ENCODE data around the gene ATP5MC3. TPM values are rescaled to one million over a fixed set of nuclear protein-coding genes. Genes with fewer than 3 reads are reported as not detected.

The ATP5MC3 gene
- total and polyA plus RNA-seq, 10 of the 15 experiments (the other 5 are each of a cell fraction or from before 2014, with no cell fraction given): 308 to 1,196 (median 550) TPM

GRCh38 chr2:175158894-175159293 lies 22.6 kb downstream of the ATP5MC3 start (continued):
- TF ChIP-seq BHLHE40 (IDR thresholded peaks at IDR 0.05; ENCODE audit: borderline replicate concordance in 1 of 2, low read depth in 2 of 2, low read length in 1 of 2) (no peak), ZBTB11 (CRISPR knock-in tag; IDR thresholded peaks at IDR 0.05) (no peak), NR2C1 (IDR thresholded peaks at IDR 0.05) (no peak), YBX1 (IDR thresholded peaks at IDR 0.05) (no peak), STAT3 (IDR thresholded peaks at IDR 0.05; ENCODE audit: low read depth, low read length) (no peak), RB1 (IDR thresholded peaks at IDR 0.05; ENCODE audit: borderline replicate concordance) (no peak), CBFB (IDR thresholded peaks at IDR 0.05; ENCODE audit: low read depth) (no peak), EGR1 (IDR thresholded peaks at IDR 0.05; ENCODE audit: borderline replicate concordance in 1 of 2, low read depth in 2 of 2, low read length in 2 of 2) (no peak), ASH2L (IDR thresholded peaks at IDR 0.05; ENCODE audit: borderline replicate concordance, low read depth) (no peak), ZNF384 (IDR thresholded peaks at IDR 0.05; ENCODE audit: borderline replicate concordance, low read depth, low read length) (no peak), SRF (IDR thresholded peaks at IDR 0.05; ENCODE audit: low read depth in 2 of 2, low read length in 2 of 2) (no peak), E4F1 (IDR thresholded peaks at IDR 0.05; ENCODE audit: borderline replicate concordance, partially characterized antibody) (no peak), PAX8 (IDR thresholded peaks at IDR 0.05) (no peak)
